Neural progenitor cell (in vitro differentiated cells): ENCODE data around the gene PSMC4. TPM values are rescaled to one million over a fixed set of nuclear protein-coding genes. Genes with fewer than 3 reads are reported as not detected.
"Not testable (repeated sequence)": the region's sequence is repeated elsewhere in the genome, so short reads cannot be mapped to it uniquely, and the experiment has no call there.

Source experiments
- DNase-seq: peaks from one replicate; pipeline ENCODE4 v3.0.0-alpha.2; 2016; ENCODE audit warnings: low spot score
- H2AFZ ChIP-seq: fragments of 200-600 bp; sonication (generic); replicated peaks from 2 replicates; pipeline ENCODE4 v1.6.1; 2016; ENCODE audit warnings: antibody characterized with exemption
- H3F3A ChIP-seq: fragments of 200-600 bp; sonication (generic); 2 replicates; pipeline ENCODE4 v1.6.1; 2016; ENCODE audit warnings: antibody characterized with exemption, low read depth
- H3K27ac ChIP-seq: fragments of 200-600 bp; sonication (generic); 2 replicates; pipeline ENCODE4 v1.5.1; 2016; ENCODE audit warnings: mild to moderate bottlenecking
- H3K27me3 ChIP-seq: fragments of 200-600 bp; sonication (generic); 2 replicates; pipeline ENCODE4 v1.6.1; 2016; ENCODE audit warnings: mild to moderate bottlenecking, moderate library complexity
- H3K36me3 ChIP-seq: fragments of 200-600 bp; sonication (generic); 2 replicates; pipeline ENCODE4 v1.5.1; 2016
- H3K4me1 ChIP-seq: fragments of 200-600 bp; sonication (generic); 2 replicates; pipeline ENCODE4 v1.6.1; 2016; ENCODE audit warnings: mixed run types
- H3K4me2 ChIP-seq: fragments of 200-600 bp; sonication (generic); 2 replicates; pipeline ENCODE4 v1.6.1; 2016
- H3K4me3 ChIP-seq: fragments of 200-600 bp; sonication (generic); 2 replicates; pipeline ENCODE4 v1.5.1; 2016
- H3K79me2 ChIP-seq: fragments of 200-600 bp; sonication (generic); 2 replicates; pipeline ENCODE4 v1.6.1; 2016; ENCODE audit warnings: low read depth
- H3K9ac ChIP-seq: fragments of 200-600 bp; sonication (generic); 2 replicates; pipeline ENCODE4 v1.6.1; 2016
- H3K9me3 ChIP-seq: fragments of 200-600 bp; sonication (generic); 2 replicates; pipeline ENCODE4 v1.5.1; 2016; ENCODE audit warnings: low read depth
- H4K20me1 ChIP-seq: fragments of 200-600 bp; sonication (generic); 2 replicates; pipeline ENCODE4 v1.6.1; 2016; ENCODE audit warnings: low read depth
- H3K27ac Mint-ChIP-seq: 3 replicates; pipeline ENCODE4 v1.8.0; 2021; ENCODE audit warnings: mixed read lengths
- H3K27me3 Mint-ChIP-seq: 2 replicates; pipeline ENCODE4 v1.8.0; 2022; ENCODE audit warnings: low read depth, mild to moderate bottlenecking, inconsistent platforms, moderate library complexity, mixed read lengths; ENCODE audit not compliant: insufficient read depth
- H3K36me3 Mint-ChIP-seq: 3 replicates; pipeline ENCODE4 v1.8.0; 2021; ENCODE audit warnings: mixed read lengths
- H3K4me1 Mint-ChIP-seq: 3 replicates; pipeline ENCODE4 v1.8.0; 2021; ENCODE audit warnings: mixed read lengths
- H3K4me3 Mint-ChIP-seq: 3 replicates; pipeline ENCODE4 v1.8.0; 2021; ENCODE audit warnings: mild to moderate bottlenecking, moderate library complexity, mixed read lengths
- H3K9me3 Mint-ChIP-seq: 3 replicates; pipeline ENCODE4 v1.8.0; 2020; ENCODE audit warnings: mixed read lengths
- EZH2 ChIP-seq: fragments of 200-600 bp; sonication (generic); IDR thresholded peaks from 2 replicates; pipeline ENCODE4 v1.6.1; 2017; ENCODE audit warnings: antibody characterized with exemption, mild to moderate bottlenecking, moderate library complexity
- EZH2phosphoT487 ChIP-seq: fragments of 200-600 bp; sonication (generic); IDR thresholded peaks from 2 replicates; pipeline ENCODE4 v1.6.1; 2017; ENCODE audit warnings: antibody characterized with exemption
- total RNA-seq: library from RNA; depleted of rRNA; stranded (reverse); fragments of >200 nt; gene quantifications from 2 replicates; pipeline ENCODE4 v1.2.3, GENCODE V29; 2015; ENCODE audit warnings: low replicate concordance
- TF ChIP-seq, protein P1 (sequence below): fragments of 200-600 bp; sonication (generic); IDR thresholded peaks from 2 replicates; pipeline ENCODE4 v1.5.1; 2017; ENCODE audit warnings: antibody characterized with exemption, mild to moderate bottlenecking

The PSMC4 gene
- total RNA-seq, 1 donor from 2014 or later = 68.7 TPM

GRCh38 chr19:39953915-39954314, 17.1 kb upstream of the PSMC4 start:
- no peak overlapping the region for H3K9ac ChIP-seq
- no peak overlapping the region for H3K27ac Mint-ChIP-seq
- TF ChIP-seq, protein P1, sequence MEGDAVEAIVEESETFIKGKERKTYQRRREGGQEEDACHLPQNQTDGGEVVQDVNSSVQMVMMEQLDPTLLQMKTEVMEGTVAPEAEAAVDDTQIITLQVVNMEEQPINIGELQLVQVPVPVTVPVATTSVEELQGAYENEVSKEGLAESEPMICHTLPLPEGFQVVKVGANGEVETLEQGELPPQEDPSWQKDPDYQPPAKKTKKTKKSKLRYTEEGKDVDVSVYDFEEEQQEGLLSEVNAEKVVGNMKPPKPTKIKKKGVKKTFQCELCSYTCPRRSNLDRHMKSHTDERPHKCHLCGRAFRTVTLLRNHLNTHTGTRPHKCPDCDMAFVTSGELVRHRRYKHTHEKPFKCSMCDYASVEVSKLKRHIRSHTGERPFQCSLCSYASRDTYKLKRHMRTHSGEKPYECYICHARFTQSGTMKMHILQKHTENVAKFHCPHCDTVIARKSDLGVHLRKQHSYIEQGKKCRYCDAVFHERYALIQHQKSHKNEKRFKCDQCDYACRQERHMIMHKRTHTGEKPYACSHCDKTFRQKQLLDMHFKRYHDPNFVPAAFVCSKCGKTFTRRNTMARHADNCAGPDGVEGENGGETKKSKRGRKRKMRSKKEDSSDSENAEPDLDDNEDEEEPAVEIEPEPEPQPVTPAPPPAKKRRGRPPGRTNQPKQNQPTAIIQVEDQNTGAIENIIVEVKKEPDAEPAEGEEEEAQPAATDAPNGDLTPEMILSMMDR = no peak
- TF ChIP-seq EZH2 (no peak), EZH2phosphoT487 (no peak)
- H3K4me3 Mint-ChIP-seq = no peak overlapping the region
- H3K4me2 ChIP-seq = no peak overlapping the region
- H3F3A ChIP-seq = no peaks in the 10 kb centered on the region
- H3K36me3 Mint-ChIP-seq = no peaks in the 10 kb centered on the region
- no peaks in the 10 kb centered on the region for H3K9me3 Mint-ChIP-seq
- H3K36me3 ChIP-seq = no peaks in the 10 kb centered on the region
- H3K27me3 Mint-ChIP-seq = peaks cover 2% of the 10 kb centered on the region
- H3K4me3 ChIP-seq = no peak overlapping the region
- H4K20me1 ChIP-seq = no peaks in the 10 kb centered on the region
- no peaks in the 10 kb centered on the region for H3K4me1 Mint-ChIP-seq
- DNase-seq = no peak
- no peak overlapping the region for H3K27ac ChIP-seq
- no peaks in the 10 kb centered on the region for H3K27me3 ChIP-seq
- H3K9me3 ChIP-seq = no peaks in the 10 kb centered on the region
- no peak overlapping the region for H2AFZ ChIP-seq
- H3K79me2 ChIP-seq = no peaks in the 10 kb centered on the region
- H3K4me1 ChIP-seq = peaks cover 2% of the 10 kb centered on the region

DNA sequence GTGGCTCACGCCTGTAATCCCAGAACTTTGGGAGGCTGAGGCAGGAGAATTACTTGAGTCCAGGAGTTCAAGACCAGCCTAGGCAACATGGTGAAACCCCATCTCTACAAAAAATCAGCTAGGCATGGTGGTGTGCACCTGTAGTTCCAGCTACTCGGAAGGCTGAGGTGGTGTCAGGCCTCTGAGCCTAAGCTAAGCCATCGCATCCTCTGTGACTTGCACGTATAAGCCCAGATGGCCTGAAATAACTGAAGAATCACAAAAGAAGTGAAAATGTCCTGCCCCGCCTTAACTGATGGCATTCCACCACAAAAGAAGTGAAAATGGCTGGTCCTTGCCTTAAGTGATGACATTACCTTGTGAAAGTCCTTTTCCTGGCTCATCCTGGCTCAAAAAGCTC, 13.1 kb upstream of the PSMC4 start:
- H3K9me3 Mint-ChIP-seq, H3K79me2 ChIP-seq, H3K27ac ChIP-seq, H4K20me1 ChIP-seq, H2AFZ ChIP-seq, H3K4me3 ChIP-seq, H3K27me3 ChIP-seq, H3K27me3 Mint-ChIP-seq, H3K36me3 Mint-ChIP-seq, H3K27ac Mint-ChIP-seq, H3K4me3 Mint-ChIP-seq, H3K4me2 ChIP-seq, H3K9ac ChIP-seq, H3F3A ChIP-seq, H3K36me3 ChIP-seq, DNase-seq, H3K9me3 ChIP-seq, H3K4me1 Mint-ChIP-seq: not testable (repeated sequence)
- H3K4me1 ChIP-seq = peaks cover 12% of the 10 kb centered on the region

DNA sequence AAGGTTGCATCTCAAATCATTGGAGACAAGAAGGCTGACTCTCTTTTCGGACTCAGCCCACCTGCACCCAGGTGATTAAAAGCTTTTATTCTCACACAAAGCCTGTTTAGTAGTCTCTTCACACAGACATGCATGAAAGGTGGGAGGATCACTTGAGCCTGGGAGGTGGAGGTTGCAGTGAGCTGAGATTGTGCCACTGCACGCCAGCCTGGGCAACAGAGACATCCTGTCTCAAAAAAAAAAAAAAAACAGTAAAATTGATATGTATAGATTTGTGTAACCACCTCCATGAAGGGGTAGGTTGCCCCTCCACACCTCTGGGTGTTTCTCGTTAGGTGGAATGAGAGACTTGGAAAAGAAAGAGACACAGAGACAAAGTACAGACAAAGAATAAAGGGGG, 12.0 kb upstream of the PSMC4 start:
- not testable (repeated sequence) for H3K4me3 Mint-ChIP-seq, H4K20me1 ChIP-seq, DNase-seq, H3K27ac Mint-ChIP-seq, H3K79me2 ChIP-seq, H3K27me3 Mint-ChIP-seq, H3K36me3 ChIP-seq, H3K27ac ChIP-seq, H3K36me3 Mint-ChIP-seq, H3F3A ChIP-seq, H3K9me3 Mint-ChIP-seq, H2AFZ ChIP-seq, H3K4me1 Mint-ChIP-seq, H3K27me3 ChIP-seq, H3K9me3 ChIP-seq, H3K9ac ChIP-seq
- Histone ChIP-seq H3K4me1 (peaks cover 12% of the 10 kb centered on the region), H3K4me2 (peak overlapping the region; percentile 43), H3K4me3 (peak overlapping the region; percentile 1)

- not testable (repeated sequence) for H3K36me3 Mint-ChIP-seq, H4K20me1 ChIP-seq, H3K27me3 ChIP-seq, H3K9me3 ChIP-seq, H3K27ac Mint-ChIP-seq, H3K36me3 ChIP-seq, H3K4me3 Mint-ChIP-seq, H3K27ac ChIP-seq, H3K27me3 Mint-ChIP-seq, H3K9me3 Mint-ChIP-seq, H3K4me1 Mint-ChIP-seq, H3K9ac ChIP-seq, DNase-seq, H2AFZ ChIP-seq, H3K79me2 ChIP-seq, H3F3A ChIP-seq
- Histone ChIP-seq H3K4me3 (peak overlapping the region; percentile 1), H3K4me2 (peak overlapping the region; percentile 43), H3K4me1 (peaks cover 12% of the 10 kb centered on the region)
These were observed 11.6 kb upstream of the PSMC4 start for GRCh38 chr19:39959407-39959806.

DNA sequence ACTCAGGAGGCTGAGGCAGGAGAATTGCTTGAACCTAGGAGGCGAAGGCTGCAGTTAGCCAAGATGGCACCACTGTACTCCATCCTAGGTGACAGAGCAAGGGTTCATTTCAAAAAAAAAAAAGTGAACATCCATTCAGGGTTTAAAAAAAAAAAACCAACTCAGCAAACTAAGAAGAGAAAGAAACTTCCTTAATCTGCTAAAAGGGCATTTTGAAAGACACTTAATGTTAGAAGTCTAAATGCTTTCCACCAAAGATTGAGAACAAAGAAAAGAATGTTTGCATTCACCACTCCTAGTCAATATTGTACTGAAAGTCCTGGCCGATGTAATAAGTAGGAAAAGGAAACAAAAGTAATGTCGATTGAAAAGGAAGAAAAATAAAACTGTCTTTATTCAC, 7.1 kb upstream of the PSMC4 start:
- peaks cover 6% of the 10 kb centered on the region for H3F3A ChIP-seq
- H3K27me3 ChIP-seq = no peaks in the 10 kb centered on the region
- no peak overlapping the region for H3K27ac ChIP-seq
- no peaks in the 10 kb centered on the region for H3K36me3 ChIP-seq
- peaks cover 10% of the 10 kb centered on the region for H3K4me1 ChIP-seq
- H3K9ac ChIP-seq = no peak overlapping the region
- no peaks in the 10 kb centered on the region for H3K9me3 Mint-ChIP-seq
- no peaks in the 10 kb centered on the region for H3K36me3 Mint-ChIP-seq
- H3K4me2 ChIP-seq = no peak overlapping the region
- H3K4me3 Mint-ChIP-seq = no peak overlapping the region
- H3K27me3 Mint-ChIP-seq = peaks cover 5% of the 10 kb centered on the region
- H2AFZ ChIP-seq = no peak overlapping the region
- peaks cover 8% of the 10 kb centered on the region for H3K4me1 Mint-ChIP-seq
- no peaks in the 10 kb centered on the region for H3K79me2 ChIP-seq
- no peaks in the 10 kb centered on the region for H4K20me1 ChIP-seq
- no peaks in the 10 kb centered on the region for H3K9me3 ChIP-seq
- H3K4me3 ChIP-seq = no peak overlapping the region
- H3K27ac Mint-ChIP-seq = no peak overlapping the region
- no peak for DNase-seq
- TF ChIP-seq EZH2phosphoT487 = no peak
- TF ChIP-seq EZH2 = no peak
- TF ChIP-seq, protein P1 = no peak
